ENCODE measurements around the gene PPCDC. TPM values are rescaled to one million over a fixed set of nuclear protein-coding genes. Genes with fewer than 3 reads are reported as not detected.
A peak's percentile ranks its signal among the peaks of the same experiment; 100 is the strongest.

PPCDC gene
- total RNA-seq, 3 donors from 2014 or later (not counting 1 experiment from before 2014, with no cell fraction given): 21.3 to 32.3 (median 27.0) TPM

DNA sequence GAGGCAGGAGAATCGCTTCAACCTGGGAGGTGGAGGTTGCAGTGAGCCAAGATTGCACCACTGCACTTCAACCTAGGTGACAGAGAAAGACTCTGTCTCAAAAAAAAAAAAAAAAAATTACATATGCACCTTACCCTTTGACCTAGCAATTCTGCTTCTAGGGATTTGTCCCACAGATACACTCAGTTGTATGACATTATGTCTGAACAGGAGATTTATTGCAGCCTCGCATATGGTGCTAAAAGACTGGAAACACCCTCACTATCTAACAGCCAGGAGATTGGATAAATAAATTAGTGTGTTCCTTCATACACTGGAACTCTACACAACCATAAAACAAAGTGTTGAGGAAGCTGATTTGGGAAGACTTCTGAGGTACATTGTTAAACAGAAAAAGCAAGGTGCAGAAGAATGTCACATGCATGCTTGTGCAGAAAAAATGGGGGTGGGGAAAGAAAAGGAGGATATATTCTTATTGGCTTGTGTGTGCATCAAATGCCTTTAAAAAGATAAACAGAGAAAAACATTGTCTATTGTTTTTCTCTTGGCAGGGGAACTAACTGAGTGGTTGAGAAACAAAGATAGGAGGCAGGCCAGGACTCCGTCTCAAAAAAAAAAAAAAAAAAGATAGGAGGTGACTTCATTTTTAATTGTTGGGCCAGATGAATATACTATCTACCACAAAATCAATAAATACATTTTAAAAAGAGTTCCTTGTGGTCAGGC lies 30.9 kb downstream of the PPCDC start:
- Mint-ChIP-seq H3K4me1 (peaks cover 8 to 14% of the 10 kb centered on the region in 2 donors), H3K4me3 (no peak overlapping the region), H3K27me3 (ENCODE audit: low read depth in 2 of 2) (no peaks in the 10 kb centered on the region), H3K9me3 (no peaks in the 10 kb centered on the region), H3K27ac (no peak overlapping the region), H3K36me3 (no peaks in the 10 kb centered on the region)
- no peak overlapping the region for H3K27ac ChIP-seq (ENCODE audit: low read length)
- no peaks in the 10 kb centered on the region for H3K9me3 ChIP-seq (ENCODE audit: control insufficient read depth, insufficient read depth, low read length)
- H3K4me3 ChIP-seq (ENCODE audit: low read length): no peak overlapping the region
- H3K4me1 ChIP-seq (ENCODE audit: control insufficient read depth, insufficient read depth, low read length): no peaks in the 10 kb centered on the region
- intact Hi-C loops (cut with micrococcal nuclease): no loop called here
- TF ChIP-seq, protein P1, sequence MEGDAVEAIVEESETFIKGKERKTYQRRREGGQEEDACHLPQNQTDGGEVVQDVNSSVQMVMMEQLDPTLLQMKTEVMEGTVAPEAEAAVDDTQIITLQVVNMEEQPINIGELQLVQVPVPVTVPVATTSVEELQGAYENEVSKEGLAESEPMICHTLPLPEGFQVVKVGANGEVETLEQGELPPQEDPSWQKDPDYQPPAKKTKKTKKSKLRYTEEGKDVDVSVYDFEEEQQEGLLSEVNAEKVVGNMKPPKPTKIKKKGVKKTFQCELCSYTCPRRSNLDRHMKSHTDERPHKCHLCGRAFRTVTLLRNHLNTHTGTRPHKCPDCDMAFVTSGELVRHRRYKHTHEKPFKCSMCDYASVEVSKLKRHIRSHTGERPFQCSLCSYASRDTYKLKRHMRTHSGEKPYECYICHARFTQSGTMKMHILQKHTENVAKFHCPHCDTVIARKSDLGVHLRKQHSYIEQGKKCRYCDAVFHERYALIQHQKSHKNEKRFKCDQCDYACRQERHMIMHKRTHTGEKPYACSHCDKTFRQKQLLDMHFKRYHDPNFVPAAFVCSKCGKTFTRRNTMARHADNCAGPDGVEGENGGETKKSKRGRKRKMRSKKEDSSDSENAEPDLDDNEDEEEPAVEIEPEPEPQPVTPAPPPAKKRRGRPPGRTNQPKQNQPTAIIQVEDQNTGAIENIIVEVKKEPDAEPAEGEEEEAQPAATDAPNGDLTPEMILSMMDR (IDR thresholded peaks at IDR 0.05): no peak
- ATAC-seq: no peak
- WGBS (ENCODE audit: insufficient coverage): no CpG with 5 or more reads among the region's 3 CpGs
- no peaks in the 10 kb centered on the region for H3K27me3 ChIP-seq (ENCODE audit: control insufficient read depth, insufficient read depth, low read length)
- H3K36me3 ChIP-seq (ENCODE audit: control insufficient read depth, insufficient read depth, low read length): no peaks in the 10 kb centered on the region
- no peak for DNase-seq

DNA sequence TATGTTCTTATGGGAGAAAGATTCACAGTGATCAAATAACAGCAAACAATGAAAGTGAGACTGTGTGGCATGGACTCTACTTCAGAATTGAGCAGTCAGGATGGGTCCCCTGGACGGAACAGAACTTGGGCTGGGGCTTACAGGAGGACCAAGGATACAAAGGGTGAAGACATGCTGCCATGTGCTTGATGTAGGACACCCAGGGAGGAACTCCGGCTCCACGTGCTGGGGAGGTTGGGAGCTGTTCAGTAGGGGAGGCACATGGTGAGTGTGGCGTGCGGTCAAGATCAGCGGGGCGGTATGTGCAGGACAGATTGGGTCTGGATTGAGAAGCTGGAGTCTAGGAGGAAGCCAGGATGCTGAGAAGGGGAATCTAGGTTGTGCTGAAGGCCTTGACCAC lies 32.6 kb downstream of the PPCDC start:
- no peak for DNase-seq
- peaks cover 10 to 16% of the 10 kb centered on the region in 2 donors for H3K4me1 Mint-ChIP-seq
- no peak for ATAC-seq
- H3K4me3 Mint-ChIP-seq: no peak overlapping the region
- H3K9me3 Mint-ChIP-seq: no peaks in the 10 kb centered on the region
- no peaks in the 10 kb centered on the region for H3K27me3 ChIP-seq (ENCODE audit: control insufficient read depth, insufficient read depth, low read length)
- no peaks in the 10 kb centered on the region for H3K36me3 ChIP-seq (ENCODE audit: control insufficient read depth, insufficient read depth, low read length)
- H3K27ac ChIP-seq (ENCODE audit: low read length): no peak overlapping the region
- peak overlapping the region; percentile 27 to 57 for H3K27ac Mint-ChIP-seq
- WGBS (ENCODE audit: insufficient coverage): over 99% methylated on average over 7 of the region's 7 CpGs
- no peaks in the 10 kb centered on the region for H3K9me3 ChIP-seq (ENCODE audit: control insufficient read depth, insufficient read depth, low read length)
- no peaks in the 10 kb centered on the region for H3K27me3 Mint-ChIP-seq (ENCODE audit: low read depth in 2 of 2)
- H3K4me1 ChIP-seq (ENCODE audit: control insufficient read depth, insufficient read depth, low read length): peaks cover 4% of the 10 kb centered on the region
- H3K4me3 ChIP-seq (ENCODE audit: low read length): no peak overlapping the region
- TF ChIP-seq, protein P1 (IDR thresholded peaks at IDR 0.05): no peak
- intact Hi-C loops (cut with micrococcal nuclease): no loop called here
- H3K36me3 Mint-ChIP-seq: no peaks in the 10 kb centered on the region

DNA sequence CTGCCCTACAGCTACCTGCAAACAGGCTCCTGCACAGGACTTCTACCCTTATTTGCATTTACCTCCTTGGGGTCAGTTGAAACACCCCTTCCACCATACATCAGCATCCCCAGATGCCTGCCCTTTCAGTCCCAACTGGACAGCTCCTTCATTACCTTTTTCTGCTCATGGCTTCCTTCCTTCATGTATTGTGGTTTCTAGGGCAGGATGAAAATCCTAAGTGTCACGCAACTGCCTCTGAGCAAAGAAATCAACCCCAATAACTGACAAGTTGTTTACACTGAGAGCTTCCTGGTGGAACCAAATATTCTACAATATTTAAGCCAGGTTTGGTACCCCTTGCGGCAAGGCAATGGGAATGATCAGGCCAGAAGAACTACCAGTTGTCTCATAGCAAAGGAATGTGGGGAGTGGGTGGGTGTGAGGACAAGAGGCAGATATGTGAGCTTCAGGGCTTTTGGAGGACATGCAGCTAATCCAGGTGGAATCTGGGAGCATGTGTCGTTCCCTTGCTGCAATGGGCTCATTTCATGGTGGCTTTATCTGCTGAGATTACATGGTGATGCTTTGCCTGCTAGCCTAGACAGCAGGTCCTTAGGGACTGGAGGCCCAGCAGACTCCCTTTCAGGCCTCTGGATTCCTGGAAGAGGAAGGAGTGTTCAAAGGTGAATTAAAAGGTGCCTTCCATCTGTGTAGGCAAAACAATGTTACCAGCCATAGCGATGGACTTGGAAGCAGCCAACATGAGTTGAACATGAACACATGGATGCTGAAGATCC lies 34.9 kb downstream of the PPCDC start:
- peak overlapping the region in 1 of 2 donors; percentile 27 for H3K27ac Mint-ChIP-seq
- WGBS (ENCODE audit: insufficient coverage): 87% methylated on average over 4 of the region's 4 CpGs
- no peak overlapping the region for H3K4me3 Mint-ChIP-seq
- ATAC-seq (no peak), DNase-seq (no peak)
- Histone ChIP-seq H3K4me1 (ENCODE audit: control insufficient read depth, insufficient read depth, low read length) (peaks cover 17% of the 10 kb centered on the region), H3K9me3 (ENCODE audit: control insufficient read depth, insufficient read depth, low read length) (no peaks in the 10 kb centered on the region), H3K4me3 (ENCODE audit: low read length) (no peak overlapping the region), H3K36me3 (ENCODE audit: control insufficient read depth, insufficient read depth, low read length) (no peaks in the 10 kb centered on the region), H3K27ac (ENCODE audit: low read length) (no peak overlapping the region), H3K27me3 (ENCODE audit: control insufficient read depth, insufficient read depth, low read length) (no peaks in the 10 kb centered on the region)
- TF ChIP-seq, protein P1 (IDR thresholded peaks at IDR 0.05): no peak
- H3K27me3 Mint-ChIP-seq (ENCODE audit: low read depth in 2 of 2): no peaks in the 10 kb centered on the region
- no peaks in the 10 kb centered on the region for H3K36me3 Mint-ChIP-seq
- intact Hi-C loops (cut with micrococcal nuclease): no loop called here
- H3K4me1 Mint-ChIP-seq: peaks cover 16 to 26% of the 10 kb centered on the region in 2 donors
- H3K9me3 Mint-ChIP-seq: no peaks in the 10 kb centered on the region

Measured in natural killer cell (primary cell).